ENCODE results near the gene YTHDF1. TPM values are rescaled to one million over a fixed set of nuclear protein-coding genes. Genes with fewer than 3 reads are reported as not detected.
A peak's percentile ranks its signal among the peaks of the same experiment; 100 is the strongest.

The YTHDF1 gene
- total and polyA plus RNA-seq, 2 of the 4 experiments (the other 2 are of a cell fraction) = 10.9 to 22.6 TPM

- H2BK120ac ChIP-seq (ENCODE audit: low read depth, low read length) = no peak overlapping the region
- no TSS peak for BruUV-seq (replicated peaks)
- CTCF ChIA-PET = no interaction called here
- no peak overlapping the region for H3K23ac ChIP-seq (ENCODE audit: low read depth, low read length)
- no peaks in the 10 kb centered on the region for H4K20me1 ChIP-seq (ENCODE audit: insufficient read depth, low read length)
- POLR2A ChIA-PET (ENCODE audit: unreplicated experiment) = no interaction called here
- in situ Hi-C loops (cut with MboI; ENCODE audit: low sequenced_read_pairs) = no loop called here
- no peak overlapping the region for H4K91ac ChIP-seq (ENCODE audit: insufficient read depth, low read depth, low read length)
- H2AFZ ChIP-seq (replicated peaks; ENCODE audit: low read length, poor library complexity) = peak overlapping the region; percentile 72
- no peaks in the 10 kb centered on the region for H3K79me1 ChIP-seq (ENCODE audit: low read depth in 1 of 2, low read length in 2 of 2)
- H3K9me1 ChIP-seq (ENCODE audit: insufficient read depth, low read length) = no peaks in the 10 kb centered on the region
- H3K4me3 ChIP-seq (ENCODE audit: insufficient read depth, low read depth, low read length) = no peak overlapping the region; the same call in 1 of the 2 replicates
- ATAC-seq (ENCODE audit: low read depth) (peak; percentile 69), DNase-seq (no peak)
- intact Hi-C loops (cut with micrococcal nuclease) = no loop called here
- dilution Hi-C loops (cut with HindIII; ENCODE audit: low sequenced_read_pairs, unreplicated experiment) = no loop called here
- TF ChIP-seq, protein P1, sequence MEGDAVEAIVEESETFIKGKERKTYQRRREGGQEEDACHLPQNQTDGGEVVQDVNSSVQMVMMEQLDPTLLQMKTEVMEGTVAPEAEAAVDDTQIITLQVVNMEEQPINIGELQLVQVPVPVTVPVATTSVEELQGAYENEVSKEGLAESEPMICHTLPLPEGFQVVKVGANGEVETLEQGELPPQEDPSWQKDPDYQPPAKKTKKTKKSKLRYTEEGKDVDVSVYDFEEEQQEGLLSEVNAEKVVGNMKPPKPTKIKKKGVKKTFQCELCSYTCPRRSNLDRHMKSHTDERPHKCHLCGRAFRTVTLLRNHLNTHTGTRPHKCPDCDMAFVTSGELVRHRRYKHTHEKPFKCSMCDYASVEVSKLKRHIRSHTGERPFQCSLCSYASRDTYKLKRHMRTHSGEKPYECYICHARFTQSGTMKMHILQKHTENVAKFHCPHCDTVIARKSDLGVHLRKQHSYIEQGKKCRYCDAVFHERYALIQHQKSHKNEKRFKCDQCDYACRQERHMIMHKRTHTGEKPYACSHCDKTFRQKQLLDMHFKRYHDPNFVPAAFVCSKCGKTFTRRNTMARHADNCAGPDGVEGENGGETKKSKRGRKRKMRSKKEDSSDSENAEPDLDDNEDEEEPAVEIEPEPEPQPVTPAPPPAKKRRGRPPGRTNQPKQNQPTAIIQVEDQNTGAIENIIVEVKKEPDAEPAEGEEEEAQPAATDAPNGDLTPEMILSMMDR (conservative IDR thresholded peaks at IDR 0.05; ENCODE audit: low read depth, low read length) = no peak
- no peak overlapping the region for H3K4ac ChIP-seq (ENCODE audit: low read depth, low read length)
- no peak overlapping the region for H2BK15ac ChIP-seq (ENCODE audit: low read depth, low read length)
- no peak overlapping the region for H2BK5ac ChIP-seq (ENCODE audit: low read depth, low read length, poor library complexity, severe bottlenecking)
- peak overlapping the region; percentile 42 for H2AK9ac ChIP-seq (replicated peaks; ENCODE audit: low read depth, low read length, poor library complexity)
- no peak overlapping the region; the same call in 1 of the 2 replicates for H3K4me2 ChIP-seq (ENCODE audit: low read depth, low read length)
- H3K4me1 ChIP-seq (ENCODE audit: control insufficient read depth, insufficient read depth, low read length) = no peaks in the 10 kb centered on the region
- WGBS, 2 experiments (ENCODE audit: extremely low coverage in 2 of 2, insufficient read length in 1 of 2) = 0% methylated on average over 39 of the region's 89 CpGs; no CpG with 5 or more reads in 1 of the 2 experiments
- H2BK20ac ChIP-seq (ENCODE audit: low read depth, low read length) = no peak overlapping the region
- no peak overlapping the region for H3K27ac ChIP-seq (ENCODE audit: insufficient read depth, low read length)
- no peaks in the 10 kb centered on the region for H3K36me3 ChIP-seq (ENCODE audit: control insufficient read depth, insufficient read depth, low read length)
- no peak overlapping the region for H4K8ac ChIP-seq (ENCODE audit: low read depth in 2 of 2, low read length in 2 of 2)
- no peak overlapping the region for H3K14ac ChIP-seq (replicated peaks; ENCODE audit: low read depth, low read length)
- no peak overlapping the region for H3K18ac ChIP-seq (ENCODE audit: low read depth, low read length)
- H4K5ac ChIP-seq (ENCODE audit: low read depth, low read length) = no peak overlapping the region
- H3K27me3 ChIP-seq (ENCODE audit: control insufficient read depth, insufficient read depth, low read length) = peaks cover 73% of the 10 kb centered on the region
- no peaks in the 10 kb centered on the region for H3K9me3 ChIP-seq (ENCODE audit: control insufficient read depth, insufficient read depth, low read length)
- no peak overlapping the region for H3K56ac ChIP-seq (ENCODE audit: extremely low read depth, insufficient read depth, low read length)
- H3K9ac ChIP-seq (ENCODE audit: low read depth, low read length) = no peak overlapping the region
- no peak overlapping the region for H2AK5ac ChIP-seq (ENCODE audit: low read depth, low read length)
Observed at GRCh38 chr20:63253438-63254231, 37.7 kb upstream of the YTHDF1 start.
